ENCODE data around the gene KRT72. TPM values are rescaled to one million over a fixed set of nuclear protein-coding genes. Genes with fewer than 3 reads are reported as not detected.

Gene KRT72
- total RNA-seq: not detected
- polyA plus RNA-seq: 1 to 10 TPM in 1 of 2 donors, not detected in 1; 1.6 TPM
- long read RNA-seq, donor 1: 0 reads
- long read RNA-seq, donor 2: 0 reads

DNA sequence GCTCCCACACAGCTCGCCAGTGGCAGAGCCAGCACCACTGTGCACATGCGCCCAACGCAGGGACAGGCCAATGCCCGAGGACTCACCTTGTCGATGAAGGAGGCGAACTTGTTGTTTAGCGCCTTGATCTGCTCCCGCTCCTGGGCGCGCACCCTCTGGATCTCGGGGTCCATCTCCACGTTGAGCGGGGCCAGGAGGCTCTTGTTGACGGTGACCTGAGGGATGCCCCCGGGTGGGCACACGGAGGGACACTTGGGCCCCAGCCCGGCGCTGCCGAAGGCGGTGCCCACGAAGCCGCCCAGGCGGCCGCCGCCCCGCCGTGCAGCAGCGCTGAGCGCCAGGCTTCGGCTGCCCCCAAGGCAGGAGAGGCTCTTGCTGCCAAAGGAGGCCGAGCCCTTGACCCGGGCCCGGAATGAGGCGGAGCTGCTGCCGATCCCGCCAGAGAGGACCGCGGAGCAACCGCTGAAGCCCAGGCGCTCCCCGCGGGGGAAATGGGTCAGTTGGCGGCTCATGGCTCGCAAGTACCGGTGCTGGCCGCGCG is at the start of gene KRT72:
KRT72 (minus strand) TSS at position 523 of the 541 bp plus-strand sequence; CDS start at position 512, 11 bp downstream.
- no peak for ATAC-seq (ENCODE audit: low FRiP score)

GRCh38 chr12:52650520-52651081 is 49.3 kb upstream of the KRT72 start:
- Histone ChIP-seq H3K27me3 (ENCODE audit: control insufficient read depth in 1 of 2, insufficient read depth in 2 of 2, low read length in 1 of 2) (no peaks in the 10 kb centered on the region), H3K4me1 (ENCODE audit: control insufficient read depth in 1 of 2, insufficient read depth in 2 of 2, low read length in 2 of 2) (no peaks in the 10 kb centered on the region), H3K27ac (ENCODE audit: low read depth in 1 of 2, low read length in 2 of 2) (no peak overlapping the region), H3K36me3 (ENCODE audit: control insufficient read depth in 1 of 2, insufficient read depth in 2 of 2, low read length in 1 of 2) (no peaks in the 10 kb centered on the region), H3K4me3 (ENCODE audit: low read length in 2 of 2) (no peak overlapping the region), H3K9me3 (ENCODE audit: control insufficient read depth, low read length) (no peaks in the 10 kb centered on the region)
- DNase-seq (no peak), ATAC-seq (ENCODE audit: low FRiP score) (no peak)
- intact Hi-C loops (cut with DNase I): no loop called here
- WGBS, 2 donors: 43 to 53% methylated on average over 12 of the region's 12 CpGs

More for the DNA sequence above, at the start of gene KRT72:
- H3K9me3 ChIP-seq (ENCODE audit: control insufficient read depth, low read length): peaks cover 2% of the 10 kb centered on the region
- H3K27ac ChIP-seq (ENCODE audit: low read depth in 1 of 2, low read length in 2 of 2): no peak within 1 kb of the TSS
- DNase-seq: no peak
- no peaks in the 10 kb centered on the region for H3K36me3 ChIP-seq (ENCODE audit: control insufficient read depth in 1 of 2, insufficient read depth in 2 of 2, low read length in 1 of 2)
- no peaks in the 10 kb centered on the region for H3K4me1 ChIP-seq (ENCODE audit: control insufficient read depth in 1 of 2, insufficient read depth in 2 of 2, low read length in 2 of 2)
- no peaks in the 10 kb centered on the region for H3K27me3 ChIP-seq (ENCODE audit: control insufficient read depth in 1 of 2, insufficient read depth in 2 of 2, low read length in 1 of 2)
- H3K4me3 ChIP-seq (ENCODE audit: low read length in 2 of 2): no peak within 1 kb of the TSS
- intact Hi-C loops (cut with DNase I): no loop called here
- 17 to 22% methylated on average over 48 of the region's 48 CpGs for WGBS, 2 donors

DNA sequence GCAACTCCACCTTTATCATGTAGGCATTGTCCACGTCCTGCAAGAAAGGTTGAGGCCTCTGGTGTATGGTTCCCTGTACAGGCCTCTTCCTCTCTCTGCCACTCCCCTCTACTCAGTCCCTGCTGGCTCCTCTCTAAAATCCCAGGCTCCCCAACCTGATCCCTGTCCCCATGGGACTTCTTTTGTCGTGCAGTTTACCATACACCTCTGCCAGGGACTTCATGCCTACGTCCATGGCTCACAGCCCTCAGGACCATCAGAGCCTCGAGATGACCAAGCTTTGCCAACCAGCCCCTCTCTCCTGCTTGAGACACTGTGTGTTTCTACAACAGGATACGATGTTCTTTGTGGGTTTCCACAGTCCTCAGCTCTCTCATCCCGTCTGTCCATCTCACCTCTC is 47.8 kb upstream of the KRT72 start:
- DNase-seq (no peak), ATAC-seq (ENCODE audit: low FRiP score) (no peak)
- Histone ChIP-seq H3K27ac (ENCODE audit: low read depth in 1 of 2, low read length in 2 of 2) (no peak overlapping the region), H3K4me1 (ENCODE audit: control insufficient read depth in 1 of 2, insufficient read depth in 2 of 2, low read length in 2 of 2) (no peaks in the 10 kb centered on the region), H3K9me3 (ENCODE audit: control insufficient read depth, low read length) (no peaks in the 10 kb centered on the region), H3K4me3 (ENCODE audit: low read length in 2 of 2) (no peak overlapping the region), H3K36me3 (ENCODE audit: control insufficient read depth in 1 of 2, insufficient read depth in 2 of 2, low read length in 1 of 2) (no peaks in the 10 kb centered on the region), H3K27me3 (ENCODE audit: control insufficient read depth in 1 of 2, insufficient read depth in 2 of 2, low read length in 1 of 2) (no peaks in the 10 kb centered on the region)
- intact Hi-C loops (cut with DNase I): no loop called here
- WGBS, 2 donors: 75% methylated on average over 6 of the region's 6 CpGs

DNA sequence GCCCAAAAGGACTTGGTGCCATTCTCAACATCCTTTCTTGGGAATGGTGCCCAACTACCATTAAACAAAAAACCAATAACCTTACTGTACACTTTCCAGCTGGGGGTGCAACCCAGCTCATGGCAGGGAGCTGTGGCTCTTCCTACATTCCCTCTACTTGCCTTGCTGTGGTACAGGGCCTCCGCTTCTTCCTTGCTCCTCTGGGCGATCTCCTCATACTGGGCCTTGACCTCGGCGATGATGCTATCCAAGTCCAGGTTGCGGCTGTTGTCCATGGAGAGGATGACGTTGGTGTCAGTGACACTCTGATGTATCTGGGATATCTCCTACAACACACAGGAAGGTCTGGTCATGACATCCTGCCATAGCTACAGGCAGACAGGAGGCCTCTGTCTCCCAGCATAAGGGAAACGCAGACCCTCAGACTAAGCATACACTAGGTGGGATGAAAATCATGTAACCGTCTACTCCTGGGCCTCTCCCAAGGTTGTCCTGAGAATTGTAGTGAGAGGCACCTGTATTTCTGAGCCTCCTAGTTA is 46.8 kb upstream of the KRT72 start:
- ATAC-seq (ENCODE audit: low FRiP score) (no peak), DNase-seq (no peak)
- Histone ChIP-seq H3K4me1 (ENCODE audit: control insufficient read depth in 1 of 2, insufficient read depth in 2 of 2, low read length in 2 of 2) (no peaks in the 10 kb centered on the region), H3K9me3 (ENCODE audit: control insufficient read depth, low read length) (no peaks in the 10 kb centered on the region), H3K27me3 (ENCODE audit: control insufficient read depth in 1 of 2, insufficient read depth in 2 of 2, low read length in 1 of 2) (no peaks in the 10 kb centered on the region), H3K36me3 (ENCODE audit: control insufficient read depth in 1 of 2, insufficient read depth in 2 of 2, low read length in 1 of 2) (no peaks in the 10 kb centered on the region), H3K27ac (ENCODE audit: low read depth in 1 of 2, low read length in 2 of 2) (no peak overlapping the region), H3K4me3 (ENCODE audit: low read length in 2 of 2) (no peak overlapping the region)
- intact Hi-C loops (cut with DNase I): no loop called here
- WGBS, 2 donors: 96 to 97% methylated on average over 8 of the region's 8 CpGs

DNA sequence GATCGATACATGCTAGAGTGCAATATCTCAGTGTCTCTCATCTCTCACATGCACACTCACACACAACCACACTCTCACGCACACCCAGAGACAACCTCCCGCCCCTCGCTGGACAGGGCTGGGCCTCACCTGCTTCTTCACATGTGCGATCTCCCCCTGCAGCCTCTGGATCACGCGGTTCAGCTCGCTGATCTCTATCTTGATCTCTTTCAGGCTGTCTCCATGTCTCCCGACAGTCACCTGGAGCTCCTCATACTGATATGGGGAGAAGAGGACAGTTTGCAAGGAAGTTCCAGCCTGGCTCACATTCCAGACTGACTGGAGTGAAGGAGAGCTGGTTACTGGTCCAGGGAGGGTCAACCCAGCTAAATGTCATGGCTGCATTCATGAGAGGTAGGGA is 46.3 kb upstream of the KRT72 start:
- whole genome bisulfite sequencing, 2 donors: 93% methylated on average over 9 of the region's 9 CpGs
- no peak overlapping the region for H3K4me3 ChIP-seq (ENCODE audit: low read length in 2 of 2)
- no peaks in the 10 kb centered on the region for H3K4me1 ChIP-seq (ENCODE audit: control insufficient read depth in 1 of 2, insufficient read depth in 2 of 2, low read length in 2 of 2)
- intact Hi-C loops (cut with DNase I): no loop called here
- ATAC-seq (ENCODE audit: low FRiP score) (no peak), DNase-seq (no peak)
- H3K9me3 ChIP-seq (ENCODE audit: control insufficient read depth, low read length): no peaks in the 10 kb centered on the region
- no peaks in the 10 kb centered on the region for H3K36me3 ChIP-seq (ENCODE audit: control insufficient read depth in 1 of 2, insufficient read depth in 2 of 2, low read length in 1 of 2)
- H3K27ac ChIP-seq (ENCODE audit: low read depth in 1 of 2, low read length in 2 of 2): no peak overlapping the region
- H3K27me3 ChIP-seq (ENCODE audit: control insufficient read depth in 1 of 2, insufficient read depth in 2 of 2, low read length in 1 of 2): no peaks in the 10 kb centered on the region

- ATAC-seq (ENCODE audit: low FRiP score) (no peak), DNase-seq (no peak)
- intact Hi-C loops (cut with DNase I): no loop called here
- Histone ChIP-seq H3K27me3 (ENCODE audit: control insufficient read depth in 1 of 2, insufficient read depth in 2 of 2, low read length in 1 of 2) (no peaks in the 10 kb centered on the region), H3K9me3 (ENCODE audit: control insufficient read depth, low read length) (no peaks in the 10 kb centered on the region), H3K4me3 (ENCODE audit: low read length in 2 of 2) (no peak overlapping the region), H3K27ac (ENCODE audit: low read depth in 1 of 2, low read length in 2 of 2) (no peak overlapping the region), H3K4me1 (ENCODE audit: control insufficient read depth in 1 of 2, insufficient read depth in 2 of 2, low read length in 2 of 2) (no peaks in the 10 kb centered on the region), H3K36me3 (ENCODE audit: control insufficient read depth in 1 of 2, insufficient read depth in 2 of 2, low read length in 1 of 2) (no peaks in the 10 kb centered on the region)
- WGBS, 2 donors: 79 to 82% methylated on average over 12 of the region's 12 CpGs
These were observed 45.4 kb upstream of the KRT72 start for GRCh38 chr12:52646613-52647012.

- H3K27ac ChIP-seq (ENCODE audit: low read depth in 1 of 2, low read length in 2 of 2): no peak overlapping the region
- ATAC-seq (ENCODE audit: low FRiP score) (no peak), DNase-seq (no peak)
- H3K36me3 ChIP-seq (ENCODE audit: control insufficient read depth in 1 of 2, insufficient read depth in 2 of 2, low read length in 1 of 2): no peaks in the 10 kb centered on the region
- H3K4me1 ChIP-seq (ENCODE audit: control insufficient read depth in 1 of 2, insufficient read depth in 2 of 2, low read length in 2 of 2): no peaks in the 10 kb centered on the region
- 54 to 58% methylated on average over 4 of the region's 4 CpGs for WGBS, 2 donors
- H3K27me3 ChIP-seq (ENCODE audit: control insufficient read depth in 1 of 2, insufficient read depth in 2 of 2, low read length in 1 of 2): no peaks in the 10 kb centered on the region
- no peaks in the 10 kb centered on the region for H3K9me3 ChIP-seq (ENCODE audit: control insufficient read depth, low read length)
- intact Hi-C loops (cut with DNase I): no loop called here
- H3K4me3 ChIP-seq (ENCODE audit: low read length in 2 of 2): no peak overlapping the region
These were observed 44.7 kb upstream of the KRT72 start for GRCh38 chr12:52645982-52646381.

DNA sequence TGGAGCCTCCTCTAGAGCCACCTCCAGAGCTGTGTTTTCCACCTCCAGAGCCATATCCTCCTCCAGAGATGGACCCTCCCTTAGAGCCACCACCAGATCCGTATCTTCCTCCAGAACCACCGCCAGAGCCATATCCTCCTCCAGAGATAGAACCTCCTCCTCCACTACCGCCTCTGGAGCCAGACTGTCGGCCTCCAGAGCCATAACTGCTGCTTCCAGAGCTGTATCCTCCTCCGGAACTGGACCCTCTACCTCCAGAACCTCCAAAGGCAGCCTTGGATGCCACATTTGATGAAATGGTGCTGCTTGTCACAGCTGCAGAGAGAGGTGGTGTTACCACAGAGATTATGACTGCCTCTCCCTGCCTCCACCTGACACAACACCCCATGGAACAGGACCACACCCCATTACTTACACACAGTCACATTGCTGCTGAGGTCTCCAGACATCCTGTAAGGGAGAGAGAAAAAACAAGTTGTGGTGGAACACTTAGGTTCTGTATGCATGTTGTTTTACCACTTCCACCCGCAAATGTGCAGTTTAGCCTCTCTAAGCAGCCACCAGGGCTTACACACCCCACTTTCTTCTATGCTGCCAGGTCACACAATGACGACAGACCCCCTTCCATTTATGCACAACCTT is 44.0 kb upstream of the KRT72 start:
- Histone ChIP-seq H3K27ac (ENCODE audit: low read depth in 1 of 2, low read length in 2 of 2) (no peak overlapping the region), H3K36me3 (ENCODE audit: control insufficient read depth in 1 of 2, insufficient read depth in 2 of 2, low read length in 1 of 2) (no peaks in the 10 kb centered on the region), H3K4me3 (ENCODE audit: low read length in 2 of 2) (no peak overlapping the region), H3K4me1 (ENCODE audit: control insufficient read depth in 1 of 2, insufficient read depth in 2 of 2, low read length in 2 of 2) (no peaks in the 10 kb centered on the region), H3K27me3 (ENCODE audit: control insufficient read depth in 1 of 2, insufficient read depth in 2 of 2, low read length in 1 of 2) (no peaks in the 10 kb centered on the region), H3K9me3 (ENCODE audit: control insufficient read depth, low read length) (no peaks in the 10 kb centered on the region)
- ATAC-seq (ENCODE audit: low FRiP score) (no peak), DNase-seq (no peak)
- 78 to 80% methylated on average over 7 of the region's 7 CpGs for WGBS, 2 donors
- intact Hi-C loops (cut with DNase I): no loop called here

DNA sequence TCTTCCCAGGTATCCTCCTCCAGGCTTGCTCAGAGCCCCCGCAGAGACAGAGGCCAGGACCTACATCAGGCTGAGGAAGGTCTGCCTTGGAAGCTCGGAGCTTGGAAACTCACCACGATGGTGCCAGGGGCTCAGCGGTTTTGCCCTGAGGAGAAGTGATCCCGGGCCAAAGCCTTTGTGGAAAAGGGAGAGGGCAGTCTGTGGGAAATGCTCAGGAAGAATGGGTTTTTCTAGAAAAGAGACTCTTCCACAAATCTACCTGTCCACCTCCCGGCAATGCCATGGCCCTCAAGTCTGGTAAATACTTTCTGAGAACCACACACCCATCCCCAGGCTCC is 42.8 kb upstream of the KRT72 start:
- WGBS, 2 donors: 81 to 92% methylated on average over 6 of the region's 6 CpGs
- H3K36me3 ChIP-seq (ENCODE audit: control insufficient read depth in 1 of 2, insufficient read depth in 2 of 2, low read length in 1 of 2): no peaks in the 10 kb centered on the region
- no peak overlapping the region for H3K4me3 ChIP-seq (ENCODE audit: low read length in 2 of 2)
- H3K27me3 ChIP-seq (ENCODE audit: control insufficient read depth in 1 of 2, insufficient read depth in 2 of 2, low read length in 1 of 2): no peaks in the 10 kb centered on the region
- intact Hi-C loops (cut with DNase I): no loop called here
- H3K4me1 ChIP-seq (ENCODE audit: control insufficient read depth in 1 of 2, insufficient read depth in 2 of 2, low read length in 2 of 2): no peaks in the 10 kb centered on the region
- H3K27ac ChIP-seq (ENCODE audit: low read depth in 1 of 2, low read length in 2 of 2): no peak overlapping the region
- H3K9me3 ChIP-seq (ENCODE audit: control insufficient read depth, low read length): no peaks in the 10 kb centered on the region
- ATAC-seq (ENCODE audit: low FRiP score): no peak
- no peak for DNase-seq
